Endothelial cell of hepatic sinusoid (primary cell): ENCODE measurements around the gene DNAJB8.

ENCODE experiments used
- in situ Hi-C: cut with HindIII; loops from 2 replicates; pipeline ENCODE4 v1.10.0; 2017; ENCODE audit warnings: low sequenced_read_pairs

DNAJB8 gene

GRCh38 chr3:128495435-128495970 lies 28.8 kb upstream of the DNAJB8 start:
- in situ Hi-C loops = loop anchor here (10.0 kb wide), 1 partner anchor 109 kb away; no protein-coding TSS in a partner anchor

GRCh38 chr3:128494367-128494650 lies 27.6 kb upstream of the DNAJB8 start:
- in situ Hi-C loops = loop anchor here (10.0 kb wide), 1 partner anchor 110 kb away; no protein-coding TSS in a partner anchor

DNA sequence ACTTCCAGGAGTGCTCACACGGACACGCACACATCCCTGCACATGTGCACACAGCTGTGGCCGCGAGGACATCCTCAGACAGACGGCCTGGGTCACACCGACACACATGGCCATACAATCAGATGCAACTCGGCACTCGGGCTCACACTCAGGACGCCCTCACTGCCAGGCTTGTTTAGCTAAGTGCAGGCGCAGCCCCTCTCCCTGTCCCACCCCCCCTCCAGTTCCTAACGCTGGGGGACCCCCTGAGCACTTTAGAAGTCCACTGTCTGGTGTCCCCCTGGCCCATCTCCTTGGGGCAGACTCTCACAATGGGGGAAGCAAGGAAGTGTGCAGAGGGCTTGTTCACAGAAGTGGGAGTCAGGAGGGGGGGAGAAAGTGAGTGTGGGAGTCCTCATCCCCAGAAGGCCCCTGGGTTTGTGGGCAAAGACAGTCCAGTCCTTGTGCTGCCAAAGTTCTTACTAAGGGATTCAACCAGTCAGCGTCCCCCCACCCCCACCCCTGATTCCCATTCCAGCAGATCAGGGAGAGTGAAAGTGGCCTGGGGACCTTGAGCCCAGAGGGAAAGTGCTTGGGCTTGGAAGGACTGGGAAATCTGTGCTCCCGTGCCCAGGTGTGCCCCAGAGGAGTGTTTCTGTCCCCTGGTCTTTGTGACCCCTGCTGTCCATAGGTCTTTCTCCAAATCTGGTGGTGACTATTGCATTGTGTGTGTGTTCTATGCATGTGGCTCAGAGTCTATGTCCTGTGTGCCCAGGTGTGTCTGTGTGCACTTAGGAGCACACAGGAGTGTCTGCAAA lies 27.1 kb upstream of the DNAJB8 start:
- in situ Hi-C loops = loop anchor here (10.0 kb wide), 1 partner anchor 111 kb away; no protein-coding TSS in a partner anchor

DNA sequence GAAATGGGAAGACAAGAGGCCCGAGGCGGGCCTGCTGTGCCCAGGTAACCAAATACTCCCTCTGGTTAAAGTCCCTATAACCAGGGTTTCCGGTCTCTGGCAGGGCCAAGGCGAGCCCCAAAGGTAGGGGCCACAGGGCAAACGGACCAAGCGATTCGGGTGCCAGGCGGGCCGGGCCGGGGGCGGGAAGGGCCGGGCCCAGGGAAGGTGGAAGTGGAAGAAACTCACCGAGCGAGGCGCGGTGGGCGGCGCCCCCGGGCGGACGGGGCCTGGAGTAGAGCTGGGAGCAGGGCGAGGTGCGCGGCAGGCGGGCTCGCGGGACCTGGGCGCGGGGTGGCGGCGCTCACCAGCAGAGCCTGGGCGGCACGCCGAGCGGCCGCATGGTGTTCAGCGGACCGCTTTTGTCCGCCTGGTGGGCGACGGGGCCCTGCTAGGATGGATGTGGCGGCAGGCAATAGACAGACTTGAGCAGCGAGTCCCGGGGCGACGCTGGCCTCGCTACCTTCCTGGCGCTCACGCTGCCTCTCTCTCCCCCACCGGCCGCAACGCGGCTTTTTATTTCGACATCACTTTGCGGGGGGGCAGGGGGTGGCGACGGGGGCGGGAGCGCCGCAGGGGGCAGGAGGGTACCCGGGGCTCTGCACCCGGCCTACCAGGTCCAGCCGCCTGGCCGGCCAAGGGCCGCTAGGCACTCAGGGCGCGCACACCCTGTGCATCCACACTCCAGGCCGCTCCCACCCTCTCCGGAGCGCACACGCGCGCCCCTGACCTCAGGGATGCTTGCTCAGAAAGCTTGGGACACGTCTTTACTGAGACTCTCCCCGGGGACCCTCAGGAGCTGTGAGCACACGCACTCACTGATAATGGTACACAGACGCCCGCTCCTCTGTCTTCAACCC lies 26.2 kb upstream of the DNAJB8 start, which contains the start of gene GATA2:
GATA2 (minus strand) TSS at position 531 of the 899 bp plus-strand sequence. CDS start 6,170 bp downstream, outside the sequence.
- in situ Hi-C loops = loop anchor here (10.0 kb wide), 1 partner anchor 112 kb away; no protein-coding TSS in a partner anchor

- in situ Hi-C loops = loop anchor here (10.0 kb wide), 1 partner anchor 113 kb away; no protein-coding TSS in a partner anchor
Observed at GRCh38 chr3:128491941-128492670, 25.4 kb upstream of the DNAJB8 start.

DNA sequence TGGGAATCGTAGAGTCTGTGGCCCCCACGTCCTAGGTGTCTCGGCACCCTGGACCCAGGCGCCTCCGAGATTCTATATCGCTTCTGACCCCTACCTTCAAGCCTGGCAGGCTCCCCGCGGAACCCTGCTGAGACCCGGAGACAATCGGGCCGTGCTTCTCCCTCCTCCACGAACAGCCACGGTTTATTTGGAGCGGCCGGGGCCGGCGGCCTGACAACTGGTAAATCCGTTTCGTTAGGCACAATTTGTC lies 24.9 kb upstream of the DNAJB8 start:
- in situ Hi-C loops = loop anchor here (10.0 kb wide), 1 partner anchor 113 kb away; no protein-coding TSS in a partner anchor

GRCh38 chr3:128490915-128491690 lies 24.4 kb upstream of the DNAJB8 start:
- in situ Hi-C loops = loop anchor here (10.0 kb wide), 1 partner anchor 114 kb away; no protein-coding TSS in a partner anchor

GRCh38 chr3:128490650-128490914 lies 23.9 kb upstream of the DNAJB8 start:
- in situ Hi-C loops = loop anchor here (10.0 kb wide), 1 partner anchor 114 kb away; no protein-coding TSS in a partner anchor

GRCh38 chr3:128489927-128490649 lies 23.4 kb upstream of the DNAJB8 start:
- in situ Hi-C loops = loop anchor here (10.0 kb wide), 1 partner anchor 115 kb away; no protein-coding TSS in a partner anchor

DNA sequence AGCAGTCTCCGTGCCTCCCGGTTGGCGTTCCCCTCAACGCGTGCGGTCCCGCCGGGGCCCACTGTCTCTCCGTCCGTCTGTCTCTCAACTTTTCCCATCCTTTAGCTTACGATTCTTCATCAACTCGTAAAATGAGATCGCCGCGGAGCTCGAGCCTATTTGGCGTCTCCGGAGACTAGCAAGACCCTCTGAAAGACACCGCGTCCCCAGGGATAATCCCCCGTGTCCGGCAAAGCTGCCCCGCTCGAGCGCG lies 22.9 kb upstream of the DNAJB8 start:
- in situ Hi-C loops = no loop called here

GRCh38 chr3:128488991-128489673 lies 22.4 kb upstream of the DNAJB8 start:
- in situ Hi-C loops = no loop called here

DNA sequence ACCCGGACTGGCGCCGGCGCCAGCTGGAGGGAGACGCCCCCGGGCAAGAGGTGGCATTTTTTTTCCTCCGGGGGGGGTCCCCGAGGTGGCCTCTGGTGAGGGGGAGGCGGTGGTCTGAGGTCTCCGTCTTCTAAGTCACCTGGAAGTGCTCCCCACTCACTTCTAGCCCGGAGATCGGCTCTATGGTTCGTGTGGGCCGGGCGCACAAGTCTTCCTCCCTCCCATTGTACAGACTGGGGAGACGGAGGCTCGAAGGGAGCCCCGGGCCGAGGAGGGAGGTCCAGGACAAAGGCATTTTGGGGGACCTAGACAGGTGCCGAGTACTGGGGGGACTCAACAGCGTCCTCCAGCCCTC lies 21.9 kb upstream of the DNAJB8 start:
- in situ Hi-C loops = no loop called here

DNA sequence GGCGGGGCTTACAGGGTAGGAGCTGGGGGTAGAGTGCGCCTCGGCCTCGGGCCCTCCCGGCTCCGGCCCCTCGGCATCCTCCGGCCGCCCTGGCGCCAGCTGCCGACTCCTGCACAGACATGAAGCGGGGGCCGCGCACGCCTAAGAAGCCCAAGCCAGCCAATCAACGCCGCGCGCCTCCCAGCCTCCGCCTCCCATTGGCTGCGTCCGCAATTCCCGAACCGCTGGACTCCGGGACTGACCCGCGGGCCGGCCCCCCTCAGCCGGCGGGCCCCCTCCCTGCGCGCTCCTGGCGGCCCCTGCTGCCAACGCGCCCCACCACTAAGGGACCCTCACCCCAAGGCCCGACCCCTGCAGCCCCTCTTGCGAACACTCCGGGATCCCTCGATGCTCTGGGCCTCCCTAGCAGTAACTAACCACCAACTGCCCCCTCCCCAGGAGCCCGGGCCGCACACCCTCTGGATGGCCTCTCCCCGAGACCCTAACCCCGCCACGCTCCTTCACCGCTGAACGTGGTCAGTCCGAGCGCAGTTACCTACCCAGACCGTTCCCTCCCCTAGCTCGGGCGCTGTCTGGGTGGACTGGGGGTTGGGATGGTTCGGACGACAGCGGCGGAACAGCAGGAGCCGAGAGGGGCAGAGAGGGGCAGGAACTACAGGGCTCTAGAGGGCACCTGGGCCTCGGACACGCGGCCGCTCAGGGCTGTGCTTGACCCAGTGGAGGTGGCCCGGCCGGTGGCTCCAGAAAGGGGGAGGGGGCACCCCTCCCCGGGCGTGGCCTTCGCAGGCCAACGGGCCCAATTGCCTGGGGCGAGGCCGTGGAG lies 21.3 kb upstream of the DNAJB8 start:
- in situ Hi-C loops = no loop called here

DNA sequence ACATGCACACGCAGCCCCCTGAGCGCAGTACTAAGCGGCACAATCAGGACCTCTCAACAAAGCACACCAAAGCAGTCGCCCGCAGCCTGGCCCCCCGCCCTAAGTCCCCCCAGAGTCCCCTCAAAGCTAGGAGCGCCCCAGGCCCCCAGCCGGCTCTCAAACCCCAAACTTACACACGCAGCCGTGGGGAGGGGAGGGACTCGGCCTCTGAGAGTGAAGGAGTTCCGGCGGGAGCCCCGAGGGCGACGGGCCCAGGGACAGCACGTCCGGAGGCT lies 20.8 kb upstream of the DNAJB8 start:
- in situ Hi-C loops = no loop called here

GRCh38 chr3:128486681-128487537 lies 20.2 kb upstream of the DNAJB8 start:
- in situ Hi-C loops = no loop called here

DNA sequence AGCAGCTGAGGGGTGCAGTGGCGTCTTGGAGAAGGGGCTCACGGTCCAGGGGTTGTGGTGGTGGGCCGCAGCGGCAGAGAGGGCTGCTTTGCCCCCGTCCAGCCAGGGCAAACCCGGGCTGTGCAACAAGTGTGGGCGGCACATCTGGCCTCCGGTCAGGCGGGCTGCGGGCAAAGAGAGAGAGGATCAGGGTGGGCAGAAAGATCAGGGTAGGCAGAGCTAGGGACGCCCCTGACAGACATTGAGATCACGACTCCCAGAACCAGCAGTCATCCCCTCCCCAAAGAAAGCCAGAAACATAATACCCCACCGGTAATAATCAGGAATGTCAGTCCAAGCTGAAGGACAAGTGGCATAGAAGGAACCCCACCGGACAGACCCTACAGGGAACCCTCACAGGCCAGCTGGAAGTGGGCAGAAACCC lies 19.5 kb upstream of the DNAJB8 start:
- in situ Hi-C loops = no loop called here

GRCh38 chr3:128485282-128486204 lies 18.9 kb upstream of the DNAJB8 start:
- in situ Hi-C loops = no loop called here
